Adrenal gland (tissue), 5 donors: ENCODE results near the gene MC5R.

ENCODE experiments used
- POLR2A ChIP-seq, 2 donors: fragments of 450-650 bp; IDR thresholded peaks; one replicate each; pipeline ENCODE4 v1.6.1; 2017; ENCODE audit warnings: antibody characterized with exemption in 2 of 2, mild to moderate bottlenecking in 2 of 2, moderate library complexity in 1 of 2
- TF ChIP-seq, protein P1 (sequence below), 6 experiments: fragments of 450-650 bp in 4 of 6; fragments of 200-600 bp in 2 of 6; sonication (generic) in 1 of 6; IDR thresholded peaks; 1 replicate in 5 of 6; 2 replicates in 1 of 6; pipeline versions ENCODE4 v1.5.1 to v1.8.0; 2016 to 2021; ENCODE audit warnings: antibody characterized with exemption in 6 of 6, mild to moderate bottlenecking in 2 of 6, moderate library complexity in 1 of 6
- donor health status: DM: no; HTN: no; CAD: no.

DNA sequence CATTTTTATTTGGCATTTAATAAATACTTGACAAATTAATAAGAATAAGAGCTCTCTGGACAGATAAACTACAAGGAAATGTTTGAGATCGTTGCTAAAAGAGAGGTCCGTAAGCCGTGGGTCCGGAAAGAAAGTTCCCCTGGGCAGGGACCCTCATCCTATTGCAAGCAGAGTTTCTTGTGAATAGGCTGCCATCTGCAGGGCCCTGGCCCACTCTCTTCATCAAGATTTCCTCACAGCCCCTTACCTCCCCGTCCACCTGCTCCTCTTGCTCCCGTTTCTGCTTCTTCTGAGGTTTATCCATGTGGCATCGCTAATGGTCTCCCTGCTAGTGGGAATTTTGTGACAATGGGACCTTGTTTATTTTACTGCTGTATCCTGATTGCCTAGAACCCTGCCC is 30.1 kb upstream of the MC5R start:
- TF ChIP-seq POLR2A (IDR thresholded peaks at IDR 0.05), result no peak
- TF ChIP-seq, protein P1, sequence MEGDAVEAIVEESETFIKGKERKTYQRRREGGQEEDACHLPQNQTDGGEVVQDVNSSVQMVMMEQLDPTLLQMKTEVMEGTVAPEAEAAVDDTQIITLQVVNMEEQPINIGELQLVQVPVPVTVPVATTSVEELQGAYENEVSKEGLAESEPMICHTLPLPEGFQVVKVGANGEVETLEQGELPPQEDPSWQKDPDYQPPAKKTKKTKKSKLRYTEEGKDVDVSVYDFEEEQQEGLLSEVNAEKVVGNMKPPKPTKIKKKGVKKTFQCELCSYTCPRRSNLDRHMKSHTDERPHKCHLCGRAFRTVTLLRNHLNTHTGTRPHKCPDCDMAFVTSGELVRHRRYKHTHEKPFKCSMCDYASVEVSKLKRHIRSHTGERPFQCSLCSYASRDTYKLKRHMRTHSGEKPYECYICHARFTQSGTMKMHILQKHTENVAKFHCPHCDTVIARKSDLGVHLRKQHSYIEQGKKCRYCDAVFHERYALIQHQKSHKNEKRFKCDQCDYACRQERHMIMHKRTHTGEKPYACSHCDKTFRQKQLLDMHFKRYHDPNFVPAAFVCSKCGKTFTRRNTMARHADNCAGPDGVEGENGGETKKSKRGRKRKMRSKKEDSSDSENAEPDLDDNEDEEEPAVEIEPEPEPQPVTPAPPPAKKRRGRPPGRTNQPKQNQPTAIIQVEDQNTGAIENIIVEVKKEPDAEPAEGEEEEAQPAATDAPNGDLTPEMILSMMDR (IDR thresholded peaks at IDR 0.05), result no peak
